GM13977 (cell line): ENCODE measurements around the gene DOCK9.
"Not testable (repeated sequence)": the region's sequence is repeated elsewhere in the genome, so short reads cannot be mapped to it uniquely, and the experiment has no call there.

Source experiments
- DNase-seq: peaks from one replicate; pipeline ENCODE4 v3.0.0; 2012; ENCODE audit warnings: low spot score
- in situ Hi-C: fragments of 300-500 bp; cut with MboI; formaldehyde crosslinking; loops from one replicate; pipeline ENCODE4 v1.12.0; 2022; ENCODE audit warnings: low sequenced_read_pairs, low pct_unique_long_range_greater_than_20kb, mixed read lengths, inconsistent platforms; ENCODE audit not compliant: unreplicated experiment
- TF ChIP-seq, protein P1 (sequence below): IDR thresholded peaks from 2 replicates; pipeline ENCODE4 v1.5.1; 2012; ENCODE audit warnings: mild to moderate bottlenecking, control low read depth; ENCODE audit not compliant: insufficient read depth; ENCODE audit errors: extremely low read depth, missing control alignments

DOCK9 gene

DNA sequence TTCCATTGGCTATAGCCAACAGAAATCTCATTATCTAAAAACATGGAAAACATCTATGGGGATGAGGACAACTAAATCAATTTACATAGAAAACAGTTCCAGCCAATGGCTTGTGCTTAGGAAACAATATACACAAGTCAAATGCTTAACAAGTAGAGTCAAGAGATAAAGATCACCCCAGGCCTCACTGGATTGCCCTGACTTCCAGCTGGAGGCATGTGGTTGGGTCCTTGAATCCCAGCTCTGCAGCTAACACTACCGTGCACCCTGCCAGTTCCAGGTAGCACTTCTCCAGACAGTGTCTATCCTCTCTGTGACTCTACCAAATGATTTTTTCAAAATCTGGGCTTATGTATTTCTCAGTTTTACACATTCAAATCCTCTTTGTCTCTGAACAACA is 80.2 kb downstream of the DOCK9 start:
- DNase-seq, result no peak
- in situ Hi-C loops, result no loop called here

DNA sequence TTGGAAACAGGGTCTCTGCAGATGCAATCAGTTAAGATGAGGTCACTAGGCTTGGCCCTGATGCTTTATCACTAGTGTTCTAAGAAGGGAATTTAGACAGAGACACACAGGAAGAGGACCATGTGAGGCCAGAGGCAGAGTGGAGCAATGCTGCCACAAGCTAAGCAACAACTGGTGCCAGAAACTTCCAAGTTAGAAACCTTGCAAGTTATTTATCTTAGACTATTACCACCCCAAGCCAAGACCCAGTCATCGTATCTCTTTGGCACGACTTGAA is 81.1 kb downstream of the DOCK9 start:
- in situ Hi-C loops, result no loop called here
- no peak for DNase-seq
- TF ChIP-seq, protein P1, sequence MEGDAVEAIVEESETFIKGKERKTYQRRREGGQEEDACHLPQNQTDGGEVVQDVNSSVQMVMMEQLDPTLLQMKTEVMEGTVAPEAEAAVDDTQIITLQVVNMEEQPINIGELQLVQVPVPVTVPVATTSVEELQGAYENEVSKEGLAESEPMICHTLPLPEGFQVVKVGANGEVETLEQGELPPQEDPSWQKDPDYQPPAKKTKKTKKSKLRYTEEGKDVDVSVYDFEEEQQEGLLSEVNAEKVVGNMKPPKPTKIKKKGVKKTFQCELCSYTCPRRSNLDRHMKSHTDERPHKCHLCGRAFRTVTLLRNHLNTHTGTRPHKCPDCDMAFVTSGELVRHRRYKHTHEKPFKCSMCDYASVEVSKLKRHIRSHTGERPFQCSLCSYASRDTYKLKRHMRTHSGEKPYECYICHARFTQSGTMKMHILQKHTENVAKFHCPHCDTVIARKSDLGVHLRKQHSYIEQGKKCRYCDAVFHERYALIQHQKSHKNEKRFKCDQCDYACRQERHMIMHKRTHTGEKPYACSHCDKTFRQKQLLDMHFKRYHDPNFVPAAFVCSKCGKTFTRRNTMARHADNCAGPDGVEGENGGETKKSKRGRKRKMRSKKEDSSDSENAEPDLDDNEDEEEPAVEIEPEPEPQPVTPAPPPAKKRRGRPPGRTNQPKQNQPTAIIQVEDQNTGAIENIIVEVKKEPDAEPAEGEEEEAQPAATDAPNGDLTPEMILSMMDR, result no peak

More for the DNA sequence above, 80.2 kb downstream of the DOCK9 start:
- TF ChIP-seq, protein P1, result no peak

DNA sequence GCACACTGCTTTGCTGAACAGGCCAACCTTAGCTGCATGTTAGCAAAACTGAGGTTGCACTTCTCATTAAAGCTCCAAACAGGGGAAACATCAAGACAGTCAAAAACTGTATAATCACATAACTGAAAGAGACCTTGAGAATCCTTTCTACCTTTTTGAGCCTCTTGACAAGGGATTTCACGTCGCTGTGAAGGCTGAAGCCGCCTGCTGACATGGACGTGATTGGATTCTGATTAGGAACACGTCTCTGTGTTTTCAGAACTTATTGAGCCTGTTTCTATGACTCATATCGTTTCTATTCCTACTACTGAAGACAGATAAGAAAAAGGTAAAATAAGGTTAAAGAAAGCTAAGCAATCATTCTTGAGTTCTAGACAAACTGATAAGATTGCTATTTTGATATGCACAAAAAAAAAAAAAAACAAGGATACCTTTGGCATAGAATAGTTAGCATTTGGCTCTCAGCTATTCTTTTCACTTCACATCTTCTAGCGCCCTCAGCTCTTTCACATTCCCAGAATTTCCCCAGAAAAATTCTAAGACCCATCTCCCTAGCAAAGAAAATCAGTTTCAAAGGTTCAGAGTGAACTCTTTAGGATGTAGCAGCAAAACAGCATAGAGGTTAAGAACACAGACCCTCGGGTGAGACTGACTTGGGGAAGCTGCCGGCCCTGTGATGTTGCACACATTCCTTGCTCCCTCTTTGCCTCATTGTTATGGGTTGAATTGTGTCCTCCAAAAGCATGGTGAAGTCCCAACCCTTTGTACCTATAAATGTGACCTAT is 81.6 kb downstream of the DOCK9 start:
- TF ChIP-seq, protein P1, result no peak
- no peak for DNase-seq
- in situ Hi-C loops, result no loop called here

DNA sequence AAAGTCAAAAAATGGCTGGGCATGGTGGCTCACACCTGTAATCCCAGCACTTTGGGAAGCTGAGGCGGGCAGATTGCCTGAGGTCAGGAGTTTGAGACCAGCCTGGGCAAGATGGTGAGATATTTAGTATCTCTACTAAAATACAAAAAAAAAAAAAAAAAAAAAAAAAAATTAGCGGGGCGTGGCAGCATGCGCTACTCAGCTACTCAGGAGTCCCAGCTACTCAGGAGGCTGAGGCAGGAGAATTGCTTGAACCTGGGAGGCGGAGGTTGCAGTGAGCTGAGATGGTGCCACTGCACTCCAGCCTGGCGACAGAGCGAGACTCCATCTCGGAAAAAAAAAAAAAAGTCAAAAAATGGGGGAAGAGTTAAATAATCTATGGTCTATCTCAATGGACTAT is 83.0 kb downstream of the DOCK9 start:
- in situ Hi-C loops, DNase-seq: not testable (repeated sequence)

DNA sequence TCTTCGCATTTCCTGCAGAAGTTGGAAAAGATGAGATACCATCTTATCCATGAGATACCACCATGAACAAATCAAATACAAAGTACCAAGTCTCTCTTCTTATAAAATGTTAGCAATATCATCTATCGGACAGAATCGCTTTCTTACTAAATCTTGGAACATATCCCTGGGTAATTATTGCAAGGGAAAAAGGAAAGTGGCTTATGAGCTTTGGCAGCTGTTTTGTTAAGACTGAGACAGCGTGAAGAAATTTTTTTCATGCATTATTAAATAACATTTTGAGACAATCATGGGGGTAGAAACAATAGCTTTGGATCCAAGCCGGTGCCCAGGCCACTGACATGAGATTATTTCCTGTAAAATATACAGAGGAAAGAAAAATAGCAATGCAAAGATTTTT is 84.5 kb downstream of the DOCK9 start:
- in situ Hi-C loops, result no loop called here
- DNase-seq, result no peak

DNA sequence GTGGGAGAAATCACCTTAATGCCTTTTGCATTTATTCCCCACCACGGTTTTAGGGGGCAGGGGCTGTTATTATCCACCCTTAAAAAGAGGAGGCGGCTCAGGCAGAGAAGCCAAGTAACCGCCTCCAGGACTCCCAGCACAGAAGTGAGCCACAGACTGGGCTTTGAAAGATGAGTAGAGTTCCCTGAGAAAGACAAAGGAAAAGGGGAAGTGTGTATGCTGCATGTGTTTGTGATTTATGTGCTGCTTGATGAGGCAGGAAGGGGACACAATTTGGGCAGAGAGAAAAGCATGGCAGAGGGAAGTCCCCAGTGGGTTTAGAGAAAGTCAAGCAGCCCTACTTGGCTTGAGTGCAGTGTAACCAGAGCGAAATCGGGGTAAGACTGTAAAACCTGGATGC is 85.0 kb downstream of the DOCK9 start:
- in situ Hi-C loops, result no loop called here
- DNase-seq, result no peak
- TF ChIP-seq, protein P1, result no peak

More for the DNA sequence above, 84.5 kb downstream of the DOCK9 start:
- TF ChIP-seq, protein P1, result no peak

DNA sequence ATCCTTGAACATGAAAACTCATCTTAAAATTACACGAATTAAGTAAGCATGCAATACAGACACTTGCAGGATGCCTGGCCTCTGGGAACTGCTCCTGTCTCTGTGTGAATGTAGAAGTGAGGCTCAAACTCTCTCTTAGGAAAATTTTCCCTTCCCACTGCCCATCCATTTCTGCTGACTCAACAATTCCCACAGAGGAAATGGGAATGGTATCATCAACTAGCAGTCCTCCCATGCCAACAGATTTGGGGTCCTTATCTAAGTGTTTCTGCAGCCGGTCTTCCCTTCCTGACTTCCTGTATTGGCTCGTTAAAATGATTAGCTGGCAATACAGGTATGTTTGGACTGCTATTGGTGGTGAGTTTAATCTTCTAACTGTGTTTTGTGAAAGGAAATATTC is 85.8 kb downstream of the DOCK9 start:
- DNase-seq, result no peak
- in situ Hi-C loops, result no loop called here
- TF ChIP-seq, protein P1, result no peak
